ENCODE measurements around the gene PHF23.

Gene PHF23

DNA sequence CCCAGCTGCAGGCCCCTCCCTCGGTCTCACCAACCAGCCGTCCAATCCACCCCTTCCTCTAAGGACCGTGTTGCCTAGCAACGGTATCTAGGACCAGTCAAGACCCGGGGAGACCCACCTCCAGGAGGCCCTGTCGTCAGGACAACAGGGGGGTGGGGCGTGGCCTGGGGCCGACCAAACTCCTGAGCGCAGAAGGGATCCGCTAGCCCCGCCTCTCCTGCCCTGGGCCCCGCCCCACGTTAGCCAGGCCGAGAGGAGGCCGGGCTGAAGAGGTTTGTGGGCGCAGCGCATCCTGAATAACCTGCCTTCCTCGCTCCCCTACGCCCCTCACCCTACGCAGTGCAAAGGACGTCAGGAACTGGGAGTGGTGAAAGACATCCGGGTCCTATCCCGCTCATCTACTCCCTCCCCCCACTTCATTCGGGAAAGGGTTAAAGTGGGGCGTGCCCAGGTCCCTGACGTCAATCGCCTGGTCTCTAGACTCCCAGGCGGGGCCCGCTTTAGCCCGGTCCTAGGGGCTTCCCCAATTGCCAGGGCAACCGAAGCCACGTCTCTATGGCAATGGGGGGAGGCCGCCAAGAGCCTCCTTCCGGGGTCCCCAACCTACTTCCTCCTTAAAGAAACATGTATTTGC lies 34.3 kb downstream of the PHF23 start:
- H3K27ac ChIP-seq = no peak overlapping the region
- TF ChIP-seq, protein P1, sequence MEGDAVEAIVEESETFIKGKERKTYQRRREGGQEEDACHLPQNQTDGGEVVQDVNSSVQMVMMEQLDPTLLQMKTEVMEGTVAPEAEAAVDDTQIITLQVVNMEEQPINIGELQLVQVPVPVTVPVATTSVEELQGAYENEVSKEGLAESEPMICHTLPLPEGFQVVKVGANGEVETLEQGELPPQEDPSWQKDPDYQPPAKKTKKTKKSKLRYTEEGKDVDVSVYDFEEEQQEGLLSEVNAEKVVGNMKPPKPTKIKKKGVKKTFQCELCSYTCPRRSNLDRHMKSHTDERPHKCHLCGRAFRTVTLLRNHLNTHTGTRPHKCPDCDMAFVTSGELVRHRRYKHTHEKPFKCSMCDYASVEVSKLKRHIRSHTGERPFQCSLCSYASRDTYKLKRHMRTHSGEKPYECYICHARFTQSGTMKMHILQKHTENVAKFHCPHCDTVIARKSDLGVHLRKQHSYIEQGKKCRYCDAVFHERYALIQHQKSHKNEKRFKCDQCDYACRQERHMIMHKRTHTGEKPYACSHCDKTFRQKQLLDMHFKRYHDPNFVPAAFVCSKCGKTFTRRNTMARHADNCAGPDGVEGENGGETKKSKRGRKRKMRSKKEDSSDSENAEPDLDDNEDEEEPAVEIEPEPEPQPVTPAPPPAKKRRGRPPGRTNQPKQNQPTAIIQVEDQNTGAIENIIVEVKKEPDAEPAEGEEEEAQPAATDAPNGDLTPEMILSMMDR (IDR thresholded peaks at IDR 0.05) = no peak
- no peak for TF ChIP-seq ZFX (IDR thresholded peaks at IDR 0.05; ENCODE audit: borderline replicate concordance)

DNA sequence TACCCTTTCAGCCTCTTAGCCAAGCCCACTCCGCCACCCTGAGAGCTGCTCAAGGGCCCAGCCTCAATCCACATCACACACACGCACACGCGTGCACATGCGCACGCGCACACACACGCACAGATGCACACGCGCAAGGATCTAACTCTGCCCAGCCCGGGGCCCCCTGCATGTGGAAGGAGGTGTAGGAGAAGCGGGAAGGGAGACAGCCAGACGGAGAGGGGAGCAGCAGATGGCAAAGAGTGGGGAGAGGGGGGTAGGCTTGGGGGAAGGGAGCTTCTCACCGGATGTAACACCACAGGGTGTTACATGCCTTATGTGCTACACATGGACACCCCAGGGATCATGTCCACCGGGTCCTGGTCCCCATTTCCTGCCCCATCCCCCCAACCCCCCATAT lies 34.9 kb downstream of the PHF23 start:
- no peak for TF ChIP-seq ZFX (IDR thresholded peaks at IDR 0.05; ENCODE audit: borderline replicate concordance)
- TF ChIP-seq, protein P1 (IDR thresholded peaks at IDR 0.05) = no peak
- no peak overlapping the region for H3K27ac ChIP-seq

DNA sequence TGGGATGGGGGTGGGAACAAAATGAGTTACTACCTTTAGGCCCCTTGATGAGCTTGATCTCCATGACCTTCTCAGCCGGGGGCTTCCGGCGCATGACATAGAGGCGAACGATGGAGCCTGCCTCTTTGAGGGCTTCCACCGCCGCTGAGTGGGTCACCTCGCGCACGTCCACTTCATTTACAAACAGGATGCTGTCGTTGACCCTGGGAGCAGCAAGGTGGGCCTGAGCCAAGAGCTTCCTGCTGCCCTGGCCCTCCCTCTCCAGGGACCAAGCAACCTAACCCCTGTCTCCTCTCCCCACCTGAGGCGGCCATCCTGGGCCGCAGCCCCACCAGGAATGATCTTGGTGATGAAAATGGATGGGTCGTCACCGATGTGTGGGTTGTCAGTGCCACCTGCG lies 35.9 kb downstream of the PHF23 start:
- no peak overlapping the region for H3K27ac ChIP-seq

DNA sequence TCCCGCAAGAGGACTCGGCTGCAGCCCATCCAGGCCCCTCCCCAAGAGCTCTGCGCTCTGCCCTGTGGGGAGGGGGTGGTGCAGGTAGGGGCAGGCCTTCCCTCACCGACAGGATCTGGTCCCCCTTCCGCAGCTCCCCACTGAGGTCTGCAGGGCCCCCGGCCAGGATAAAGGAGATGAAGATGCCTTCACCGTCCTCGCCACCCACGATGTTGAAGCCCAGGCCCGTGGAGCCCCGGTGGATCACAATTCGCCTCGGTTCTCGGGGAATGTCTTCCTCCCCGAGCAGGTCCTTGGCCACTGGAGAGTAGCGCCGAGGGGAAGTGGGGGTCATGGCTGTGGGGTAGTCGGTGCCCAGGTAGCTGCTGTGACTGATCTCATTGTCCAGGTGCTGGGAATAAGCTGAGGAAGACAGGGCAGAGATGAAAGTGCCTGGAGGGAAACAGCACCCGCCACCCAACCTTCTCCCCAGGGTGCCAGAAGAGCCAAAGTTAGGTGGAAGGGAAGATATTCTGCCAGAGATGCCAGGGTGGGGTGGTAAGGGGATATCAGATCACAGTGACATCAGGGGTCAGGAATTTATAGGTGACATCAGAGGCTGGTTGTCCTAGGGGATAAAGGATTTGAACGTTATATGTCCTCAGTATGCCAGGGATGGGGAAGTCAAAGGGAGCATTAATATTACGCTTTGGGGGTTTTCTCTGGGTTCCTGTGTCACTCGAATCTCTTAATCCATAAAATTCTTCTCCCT lies 42.4 kb downstream of the PHF23 start:
- no peak for TF ChIP-seq ZFX (IDR thresholded peaks at IDR 0.05; ENCODE audit: borderline replicate concordance)
- TF ChIP-seq, protein P1 (IDR thresholded peaks at IDR 0.05) = no peak
- H3K27ac ChIP-seq = no peak overlapping the region

More for the DNA sequence above, 35.9 kb downstream of the PHF23 start:
- no peak for TF ChIP-seq ZFX (IDR thresholded peaks at IDR 0.05; ENCODE audit: borderline replicate concordance)
- TF ChIP-seq, protein P1 (IDR thresholded peaks at IDR 0.05) = no peak

DNA sequence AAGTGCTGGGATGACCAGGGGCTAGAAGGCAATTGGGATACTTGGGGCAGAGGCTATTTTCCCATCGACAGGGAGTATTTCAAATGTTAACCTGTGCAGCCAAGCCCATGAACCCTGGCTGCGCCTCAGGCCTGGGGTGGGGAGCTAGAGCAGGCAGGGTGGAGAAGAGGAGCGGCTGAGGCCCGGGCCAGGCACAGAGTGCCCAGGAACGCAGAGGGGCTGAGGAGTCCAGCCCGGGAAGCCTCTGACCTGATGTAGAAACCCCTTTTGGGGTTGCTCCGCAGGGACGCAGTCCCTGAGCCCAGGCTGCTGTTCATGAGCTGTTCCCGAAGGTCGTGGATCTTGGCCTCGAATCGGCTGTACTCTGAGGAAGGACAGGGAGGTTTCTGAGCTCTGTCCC lies 43.3 kb downstream of the PHF23 start:
- H3K27ac ChIP-seq = no peak overlapping the region
- TF ChIP-seq, protein P1 (IDR thresholded peaks at IDR 0.05) = no peak
- no peak for TF ChIP-seq ZFX (IDR thresholded peaks at IDR 0.05; ENCODE audit: borderline replicate concordance)

DNA sequence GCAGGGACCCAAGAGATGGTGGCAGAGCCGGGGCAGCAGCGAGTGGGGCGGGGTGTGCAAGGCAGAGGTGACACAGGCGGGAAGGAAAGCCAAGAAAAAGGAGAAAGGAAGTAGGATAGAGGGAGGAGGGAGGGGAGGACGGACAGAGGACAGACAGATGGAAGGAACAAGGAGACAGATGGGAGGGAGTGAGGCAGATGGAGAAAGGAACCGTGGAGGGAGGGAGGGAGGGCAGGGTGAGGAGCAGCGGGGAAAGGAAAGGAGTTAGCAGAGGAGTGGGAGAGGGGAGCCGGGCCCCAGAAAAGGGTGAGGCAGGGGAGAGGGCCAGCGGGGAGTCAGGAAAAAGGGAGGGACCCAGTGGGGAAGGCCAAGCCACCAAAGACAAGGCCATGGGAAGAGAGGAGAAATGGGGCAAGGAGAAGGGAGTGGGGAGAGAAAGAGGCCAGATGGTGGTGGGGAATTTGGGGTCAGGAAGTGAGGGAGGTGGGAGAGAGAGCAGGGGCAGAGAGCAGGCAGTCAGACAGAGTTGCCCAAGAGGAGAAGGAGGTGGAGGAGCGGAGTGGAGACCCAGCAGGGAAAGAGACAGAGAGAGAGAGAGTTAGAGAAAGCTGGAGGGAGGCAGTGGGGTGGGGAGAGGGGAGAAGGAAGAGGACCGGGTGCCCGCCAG lies 46.9 kb downstream of the PHF23 start:
- H3K27ac ChIP-seq = no peak overlapping the region
- TF ChIP-seq, protein P1 (IDR thresholded peaks at IDR 0.05) = no peak

All from 22Rv1 (cell line).